Keratinocyte (primary cell): ENCODE data around the gene CEP63.

Source experiments
- EZH2 ChIP-seq: IDR thresholded peaks from one replicate; pipeline ENCODE4 v1.6.1; 2012; ENCODE audit warnings: inconsistent platforms, mild to moderate bottlenecking, low read length, moderate library complexity
- TF ChIP-seq, protein P1 (sequence below), 3 experiments: IDR thresholded peaks in 1 of 3; conservative IDR thresholded peaks in 1 of 3; optimal IDR thresholded peaks in 1 of 3; 2 replicates in 2 of 3; 3 replicates in 1 of 3; pipeline versions ENCODE3 to v1.5.1; 2011; ENCODE audit warnings: low read length in 3 of 3, mild to moderate bottlenecking in 3 of 3, moderate library complexity in 2 of 3, control low read depth in 1 of 3, inconsistent platforms in 1 of 3; ENCODE audit not compliant: insufficient read depth in 2 of 3; ENCODE audit errors: extremely low read depth in 1 of 3

DNA sequence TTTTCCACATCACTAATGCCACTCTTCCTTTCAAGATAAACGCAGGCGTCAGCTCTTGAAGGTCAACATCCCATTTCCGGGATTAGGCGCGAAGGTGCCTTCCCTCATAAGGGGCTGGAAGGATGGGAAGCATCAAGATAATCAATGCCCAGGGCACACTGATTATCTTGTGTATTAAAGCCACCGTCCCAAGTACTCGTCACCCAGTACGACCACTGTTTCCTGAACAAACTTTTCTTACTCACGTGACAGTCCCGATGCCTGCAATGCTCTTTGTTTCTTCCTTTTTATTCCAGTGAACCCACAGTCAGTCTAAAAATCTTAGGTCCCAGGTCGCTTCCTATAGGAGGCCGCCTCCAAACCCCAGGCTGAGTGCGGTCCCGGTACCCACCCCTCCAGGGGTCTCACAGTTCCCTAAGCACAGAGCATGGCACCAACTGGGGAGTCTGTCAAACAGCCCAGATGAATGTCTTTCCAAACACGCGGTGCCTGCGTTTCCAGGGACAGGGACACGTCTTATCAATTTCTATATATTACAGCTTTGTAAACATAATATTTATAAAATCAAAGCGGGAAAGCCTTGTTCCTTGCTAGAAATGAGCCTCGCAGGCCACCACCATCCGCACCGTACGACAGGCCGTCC is 661 bp upstream of the CEP63 start:
- TF ChIP-seq, protein P1, sequence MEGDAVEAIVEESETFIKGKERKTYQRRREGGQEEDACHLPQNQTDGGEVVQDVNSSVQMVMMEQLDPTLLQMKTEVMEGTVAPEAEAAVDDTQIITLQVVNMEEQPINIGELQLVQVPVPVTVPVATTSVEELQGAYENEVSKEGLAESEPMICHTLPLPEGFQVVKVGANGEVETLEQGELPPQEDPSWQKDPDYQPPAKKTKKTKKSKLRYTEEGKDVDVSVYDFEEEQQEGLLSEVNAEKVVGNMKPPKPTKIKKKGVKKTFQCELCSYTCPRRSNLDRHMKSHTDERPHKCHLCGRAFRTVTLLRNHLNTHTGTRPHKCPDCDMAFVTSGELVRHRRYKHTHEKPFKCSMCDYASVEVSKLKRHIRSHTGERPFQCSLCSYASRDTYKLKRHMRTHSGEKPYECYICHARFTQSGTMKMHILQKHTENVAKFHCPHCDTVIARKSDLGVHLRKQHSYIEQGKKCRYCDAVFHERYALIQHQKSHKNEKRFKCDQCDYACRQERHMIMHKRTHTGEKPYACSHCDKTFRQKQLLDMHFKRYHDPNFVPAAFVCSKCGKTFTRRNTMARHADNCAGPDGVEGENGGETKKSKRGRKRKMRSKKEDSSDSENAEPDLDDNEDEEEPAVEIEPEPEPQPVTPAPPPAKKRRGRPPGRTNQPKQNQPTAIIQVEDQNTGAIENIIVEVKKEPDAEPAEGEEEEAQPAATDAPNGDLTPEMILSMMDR (optimal IDR thresholded peaks at IDR 0.05 in 1 of 3, IDR thresholded peaks at IDR 0.05 in 1 of 3, conservative IDR thresholded peaks at IDR 0.05 in 1 of 3; ENCODE audit: extremely low read depth in 1 of 3, insufficient read depth in 2 of 3, low read length in 3 of 3), result no peak
- no peak for TF ChIP-seq EZH2
